ENCODE data around the gene SYT12.

DNA sequence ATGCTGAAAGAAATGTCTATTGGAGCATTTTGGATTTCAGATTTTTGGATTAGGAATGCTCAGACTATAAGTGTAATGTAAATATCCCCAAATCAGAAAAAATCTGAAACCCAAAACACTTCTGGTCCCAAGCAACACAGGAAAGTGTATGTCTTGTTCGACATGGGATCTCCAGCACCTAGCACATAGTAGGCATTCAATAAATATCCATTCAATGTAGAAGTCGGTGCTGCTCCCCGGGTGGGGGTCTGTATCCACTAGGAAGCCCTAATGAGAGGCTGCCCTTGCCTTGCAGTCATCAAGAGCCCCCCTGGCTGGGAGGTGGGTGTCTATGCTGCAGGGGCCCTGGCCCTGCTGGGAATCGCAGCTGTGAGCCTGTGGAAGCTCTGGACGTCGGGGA is 11.4 kb downstream of the SYT12 start:
- TF ChIP-seq, protein P1, sequence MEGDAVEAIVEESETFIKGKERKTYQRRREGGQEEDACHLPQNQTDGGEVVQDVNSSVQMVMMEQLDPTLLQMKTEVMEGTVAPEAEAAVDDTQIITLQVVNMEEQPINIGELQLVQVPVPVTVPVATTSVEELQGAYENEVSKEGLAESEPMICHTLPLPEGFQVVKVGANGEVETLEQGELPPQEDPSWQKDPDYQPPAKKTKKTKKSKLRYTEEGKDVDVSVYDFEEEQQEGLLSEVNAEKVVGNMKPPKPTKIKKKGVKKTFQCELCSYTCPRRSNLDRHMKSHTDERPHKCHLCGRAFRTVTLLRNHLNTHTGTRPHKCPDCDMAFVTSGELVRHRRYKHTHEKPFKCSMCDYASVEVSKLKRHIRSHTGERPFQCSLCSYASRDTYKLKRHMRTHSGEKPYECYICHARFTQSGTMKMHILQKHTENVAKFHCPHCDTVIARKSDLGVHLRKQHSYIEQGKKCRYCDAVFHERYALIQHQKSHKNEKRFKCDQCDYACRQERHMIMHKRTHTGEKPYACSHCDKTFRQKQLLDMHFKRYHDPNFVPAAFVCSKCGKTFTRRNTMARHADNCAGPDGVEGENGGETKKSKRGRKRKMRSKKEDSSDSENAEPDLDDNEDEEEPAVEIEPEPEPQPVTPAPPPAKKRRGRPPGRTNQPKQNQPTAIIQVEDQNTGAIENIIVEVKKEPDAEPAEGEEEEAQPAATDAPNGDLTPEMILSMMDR (conservative IDR thresholded peaks at IDR 0.05; ENCODE audit: low read depth, low read length) = no peak
- TF ChIP-seq EZH2 (IDR thresholded peaks at IDR 0.05; ENCODE audit: borderline replicate concordance, low read depth, low read length, poor library complexity, severe bottlenecking) = no peak
